ENCODE results near the gene ERC2.

GRCh38 chr3:55675478-55675877, 792.8 kb downstream of the ERC2 start:
- TF ChIP-seq, protein P1, sequence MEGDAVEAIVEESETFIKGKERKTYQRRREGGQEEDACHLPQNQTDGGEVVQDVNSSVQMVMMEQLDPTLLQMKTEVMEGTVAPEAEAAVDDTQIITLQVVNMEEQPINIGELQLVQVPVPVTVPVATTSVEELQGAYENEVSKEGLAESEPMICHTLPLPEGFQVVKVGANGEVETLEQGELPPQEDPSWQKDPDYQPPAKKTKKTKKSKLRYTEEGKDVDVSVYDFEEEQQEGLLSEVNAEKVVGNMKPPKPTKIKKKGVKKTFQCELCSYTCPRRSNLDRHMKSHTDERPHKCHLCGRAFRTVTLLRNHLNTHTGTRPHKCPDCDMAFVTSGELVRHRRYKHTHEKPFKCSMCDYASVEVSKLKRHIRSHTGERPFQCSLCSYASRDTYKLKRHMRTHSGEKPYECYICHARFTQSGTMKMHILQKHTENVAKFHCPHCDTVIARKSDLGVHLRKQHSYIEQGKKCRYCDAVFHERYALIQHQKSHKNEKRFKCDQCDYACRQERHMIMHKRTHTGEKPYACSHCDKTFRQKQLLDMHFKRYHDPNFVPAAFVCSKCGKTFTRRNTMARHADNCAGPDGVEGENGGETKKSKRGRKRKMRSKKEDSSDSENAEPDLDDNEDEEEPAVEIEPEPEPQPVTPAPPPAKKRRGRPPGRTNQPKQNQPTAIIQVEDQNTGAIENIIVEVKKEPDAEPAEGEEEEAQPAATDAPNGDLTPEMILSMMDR (IDR thresholded peaks at IDR 0.05) = no peak
- TF ChIP-seq ZFX (IDR thresholded peaks at IDR 0.05; ENCODE audit: borderline replicate concordance) = no peak

Measured in 22Rv1 (cell line).